Left hindlimb (tissue), 1 donor: Measurements from ENCODE around the gene SEMG1.

Source experiments
- DNase-seq: peaks from one replicate; pipeline ENCODE4 v3.0.0-alpha.2; 2018

The SEMG1 gene, protein sequence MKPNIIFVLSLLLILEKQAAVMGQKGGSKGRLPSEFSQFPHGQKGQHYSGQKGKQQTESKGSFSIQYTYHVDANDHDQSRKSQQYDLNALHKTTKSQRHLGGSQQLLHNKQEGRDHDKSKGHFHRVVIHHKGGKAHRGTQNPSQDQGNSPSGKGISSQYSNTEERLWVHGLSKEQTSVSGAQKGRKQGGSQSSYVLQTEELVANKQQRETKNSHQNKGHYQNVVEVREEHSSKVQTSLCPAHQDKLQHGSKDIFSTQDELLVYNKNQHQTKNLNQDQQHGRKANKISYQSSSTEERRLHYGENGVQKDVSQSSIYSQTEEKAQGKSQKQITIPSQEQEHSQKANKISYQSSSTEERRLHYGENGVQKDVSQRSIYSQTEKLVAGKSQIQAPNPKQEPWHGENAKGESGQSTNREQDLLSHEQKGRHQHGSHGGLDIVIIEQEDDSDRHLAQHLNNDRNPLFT

DNA sequence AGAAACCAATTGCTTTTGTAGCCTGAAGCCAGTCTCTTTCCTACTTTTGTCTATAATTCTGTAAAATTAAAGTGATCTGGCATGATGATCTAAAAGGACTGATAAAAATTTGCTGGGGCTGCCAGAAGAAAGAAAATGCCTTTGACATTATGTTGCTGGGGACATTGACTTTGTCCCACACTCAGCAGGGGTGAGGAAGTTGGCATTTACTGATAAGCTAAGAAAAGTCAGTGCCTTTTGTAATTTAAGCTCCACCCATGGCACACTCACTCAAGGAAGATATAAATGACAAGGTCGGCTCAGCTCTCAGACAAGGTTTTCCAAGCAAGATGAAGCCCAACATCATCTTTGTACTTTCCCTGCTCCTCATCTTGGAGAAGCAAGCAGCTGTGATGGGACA, at the start of gene SEMG1:
Gene SEMG1 (plus strand): TSS at position 309 of the 400 bp plus-strand sequence. CDS start 21 bp downstream, at position 330.
- no peak for DNase-seq

DNA sequence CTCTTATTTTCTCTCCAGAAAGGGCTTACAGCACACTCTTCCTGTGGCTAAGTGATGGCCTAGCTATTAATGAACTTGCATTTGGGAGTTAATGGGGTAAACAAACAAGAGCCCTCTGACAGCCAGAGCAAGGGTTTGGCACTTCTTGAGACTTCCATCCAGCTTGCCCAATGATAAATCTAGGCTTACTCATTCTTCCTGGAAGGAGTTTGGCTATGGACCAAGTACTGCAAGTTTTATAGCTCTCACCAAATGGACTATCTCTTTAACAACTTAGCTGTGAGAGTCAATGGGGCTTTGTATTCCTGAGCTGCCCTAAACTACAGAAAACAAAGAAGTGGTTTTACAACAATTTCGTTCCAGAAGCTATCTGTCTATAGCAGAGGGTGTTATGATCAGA, 48.9 kb upstream of the SEMG1 start:
- no peak for DNase-seq

DNA sequence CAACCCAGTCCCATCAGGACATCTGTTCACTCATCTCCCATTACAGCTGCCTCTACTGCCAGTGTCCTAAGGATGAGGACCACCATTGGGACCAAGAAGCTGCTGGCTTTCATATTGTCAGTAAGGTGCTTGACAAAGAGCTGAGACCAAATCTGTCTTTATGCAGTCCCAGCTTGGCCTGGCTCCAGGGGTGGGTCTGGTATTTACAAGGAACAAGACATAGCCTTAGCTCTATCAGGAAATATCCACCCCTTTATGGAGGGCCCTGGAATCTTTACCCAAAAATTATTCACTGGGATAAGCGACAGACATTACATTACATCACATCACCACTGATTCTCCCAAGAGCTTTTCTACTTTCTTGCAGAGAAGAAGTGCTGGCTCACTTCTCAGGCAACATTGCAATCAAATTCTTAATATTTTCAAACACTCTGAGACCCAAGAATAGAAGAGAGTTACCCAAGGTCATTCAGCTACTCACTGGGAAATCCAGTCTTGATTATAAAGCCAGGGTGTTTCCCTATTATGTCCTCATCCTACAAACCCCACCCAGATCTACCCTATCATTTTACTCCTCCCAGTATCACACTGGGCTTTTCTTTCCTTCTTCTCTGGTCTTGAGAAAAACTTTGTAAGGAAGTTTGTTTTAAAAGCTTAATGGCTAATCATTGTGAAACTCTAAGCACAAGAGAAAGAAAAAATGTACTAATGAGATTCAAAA, 43.6 kb upstream of the SEMG1 start:
- no peak for DNase-seq

DNA sequence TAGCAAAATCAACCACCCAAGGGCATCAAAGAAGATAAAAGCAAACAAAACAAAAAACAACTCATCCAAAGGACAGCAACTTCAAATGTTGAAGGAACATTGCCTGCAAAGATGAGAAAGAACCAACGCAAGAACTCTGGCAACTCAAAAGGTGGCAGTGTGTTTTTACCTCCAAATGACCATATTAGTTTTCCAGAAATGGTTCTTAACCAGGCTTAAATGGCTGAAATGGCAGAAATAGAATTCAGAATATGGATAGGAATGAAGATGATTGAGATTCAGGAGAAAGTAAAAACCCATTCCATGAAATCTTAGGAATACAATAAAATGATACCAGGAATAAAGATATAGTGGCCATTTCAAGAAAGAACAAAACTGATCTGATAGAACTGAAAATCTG, 41.9 kb upstream of the SEMG1 start:
- DNase-seq = no peak

DNA sequence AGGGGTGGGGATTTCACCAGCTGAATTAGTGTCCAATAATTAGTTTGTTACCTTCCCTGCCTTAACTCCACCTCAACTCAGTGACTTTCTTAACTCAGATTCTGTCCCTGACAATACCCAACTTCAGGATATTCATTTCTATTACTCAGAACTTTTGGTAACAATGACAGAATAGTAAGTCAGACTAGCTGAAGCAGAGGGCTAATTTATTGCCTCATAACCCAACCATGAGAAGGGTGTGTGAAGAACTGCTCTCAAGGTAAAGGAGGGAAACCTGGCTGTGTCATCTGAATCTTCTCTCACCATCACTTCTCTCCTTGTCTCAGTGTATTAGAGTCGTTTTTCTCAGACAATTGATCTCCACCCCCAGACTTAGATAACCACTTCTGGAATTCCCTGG, 33.3 kb upstream of the SEMG1 start:
- DNase-seq = no peak

DNA sequence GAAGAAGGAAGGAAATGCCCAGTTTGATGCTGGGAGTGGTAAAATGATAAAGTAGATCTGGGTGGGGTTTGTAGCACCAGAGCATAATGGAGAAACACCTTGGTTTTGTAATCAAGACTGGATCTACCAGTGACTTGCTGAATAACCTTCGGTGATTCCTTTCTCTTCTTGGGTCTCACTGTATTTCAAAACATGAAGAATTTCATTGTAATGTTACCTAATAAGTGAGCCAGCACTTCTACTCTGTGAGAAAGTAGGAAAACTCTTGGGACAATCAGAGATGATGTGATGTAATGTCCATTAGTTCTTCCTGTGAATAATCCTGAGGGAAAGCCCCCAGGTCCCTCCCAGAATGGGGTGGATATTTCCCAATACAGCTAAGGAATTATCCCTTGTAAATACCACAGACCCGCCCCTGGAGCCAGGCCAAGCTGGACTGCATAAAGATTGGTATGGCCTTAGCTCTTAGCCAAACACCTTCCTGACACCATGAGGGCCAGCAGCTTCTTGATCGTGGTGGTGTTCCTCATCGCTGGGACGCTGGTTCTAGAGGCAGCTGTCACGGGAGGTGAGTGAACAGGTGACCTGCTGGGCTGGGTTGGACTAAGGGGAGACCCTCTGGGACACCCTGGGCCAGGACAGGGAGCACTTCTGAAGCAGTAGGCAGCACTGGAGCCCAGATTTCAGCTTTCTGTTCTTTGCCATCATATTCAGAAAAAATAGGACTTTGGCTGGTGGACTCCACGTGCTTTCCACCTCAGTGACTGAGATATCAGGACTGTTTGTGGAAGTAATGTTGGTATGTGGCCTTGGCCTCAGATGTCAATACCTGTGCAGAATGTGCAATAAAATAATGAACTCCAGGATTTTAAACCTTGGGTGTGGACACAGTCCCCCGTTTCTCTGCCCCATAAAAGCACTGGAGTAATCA, 32.1 kb upstream of the SEMG1 start, which contains the start of gene PI3:
Gene PI3 (plus strand): TSS at position 469 of the 931 bp plus-strand sequence. CDS start 21 bp downstream, at position 490.
- DNase-seq = no peak

DNA sequence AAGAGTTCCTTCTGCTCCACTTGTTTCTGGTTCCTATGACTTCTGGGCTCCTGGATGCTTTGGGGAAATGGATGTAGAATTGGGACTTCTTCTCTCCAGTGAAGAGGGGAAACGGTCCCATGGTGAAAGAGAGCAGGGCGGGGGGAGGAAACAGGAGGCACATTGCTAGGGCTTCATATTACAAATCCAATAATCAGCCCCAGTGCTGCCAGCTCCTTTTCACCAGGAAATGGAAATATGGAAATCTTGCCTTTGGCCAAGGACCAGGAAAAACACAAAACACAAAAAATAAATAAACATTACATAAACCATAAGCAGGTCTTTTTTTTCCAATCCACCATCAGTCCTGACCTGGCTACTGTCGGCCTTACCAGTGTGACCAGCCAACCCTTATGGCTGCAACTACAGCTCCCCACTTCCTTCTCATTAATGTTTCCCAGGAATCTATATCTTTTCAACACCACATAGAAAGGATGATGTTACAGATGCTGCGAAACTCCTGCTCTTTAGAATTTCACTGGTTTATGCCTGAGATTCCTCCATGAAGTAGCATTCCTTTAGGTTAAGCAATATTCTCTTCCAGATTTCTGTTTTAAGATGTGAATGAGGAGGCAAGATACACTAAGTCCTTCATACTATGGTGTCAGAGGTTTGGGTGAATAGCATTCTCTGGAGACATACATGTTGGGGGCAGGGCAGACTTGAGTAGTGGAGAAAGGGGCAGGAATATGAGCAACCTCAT, 30.1 kb upstream of the SEMG1 start:
- DNase-seq = no peak

DNA sequence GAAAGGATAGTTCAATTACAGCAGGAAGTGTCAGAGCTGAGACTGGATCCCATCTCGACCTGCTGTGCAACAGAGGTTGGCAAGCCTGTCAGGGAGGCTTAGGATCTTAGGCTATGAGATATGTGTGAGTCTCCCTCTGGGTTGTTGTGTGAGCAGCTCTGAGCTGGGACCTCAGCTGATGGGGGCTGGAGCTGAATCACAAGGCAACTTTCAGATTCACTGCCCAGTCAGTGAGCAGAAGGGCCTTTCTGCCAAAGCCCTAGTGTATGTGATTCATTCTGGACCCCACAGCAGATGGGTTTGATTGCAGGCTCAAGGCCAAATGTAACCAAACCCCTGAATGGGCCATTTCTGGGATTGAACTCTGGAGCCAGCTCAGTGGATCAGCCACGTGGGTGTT, 27.7 kb upstream of the SEMG1 start:
- DNase-seq = no peak

DNA sequence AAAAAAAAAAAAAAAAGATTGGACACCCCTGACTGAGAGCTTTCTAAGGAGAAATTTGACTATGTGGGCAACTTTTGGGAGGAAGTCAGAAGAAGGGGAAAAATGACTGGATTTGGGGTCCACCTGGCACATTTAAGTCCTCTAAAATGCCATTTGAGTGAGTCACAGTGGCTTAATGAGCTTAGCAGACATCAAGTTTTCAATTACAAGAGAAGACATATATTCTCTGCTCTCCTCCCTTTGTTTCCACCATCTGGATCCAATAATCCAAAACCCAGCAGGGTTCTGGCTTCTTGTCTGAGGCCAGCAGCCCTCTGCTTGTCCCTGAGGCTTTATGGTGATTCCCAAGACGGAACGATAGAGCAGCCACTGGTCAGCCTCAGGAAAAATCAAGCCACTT, 25.2 kb upstream of the SEMG1 start:
- no peak for DNase-seq

DNA sequence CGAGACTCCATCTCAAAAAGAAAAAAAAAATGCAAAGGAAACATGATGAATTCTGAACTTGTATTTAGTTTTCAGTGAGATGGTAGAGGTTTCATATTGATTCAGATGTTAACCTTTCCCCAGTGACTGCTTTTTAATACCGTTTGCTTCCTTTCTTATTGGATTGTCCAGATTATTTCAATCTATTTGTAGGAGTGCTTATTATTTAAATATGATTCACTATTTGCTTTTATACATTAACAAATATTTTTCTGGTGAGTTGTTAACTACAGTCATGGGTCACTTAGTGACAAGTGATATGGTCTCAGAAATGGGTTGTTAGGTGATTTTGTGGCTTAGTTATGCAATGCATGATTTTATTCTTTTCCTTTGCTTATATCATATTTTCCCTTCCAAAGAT, 23.7 kb upstream of the SEMG1 start:
- DNase-seq = no peak

DNA sequence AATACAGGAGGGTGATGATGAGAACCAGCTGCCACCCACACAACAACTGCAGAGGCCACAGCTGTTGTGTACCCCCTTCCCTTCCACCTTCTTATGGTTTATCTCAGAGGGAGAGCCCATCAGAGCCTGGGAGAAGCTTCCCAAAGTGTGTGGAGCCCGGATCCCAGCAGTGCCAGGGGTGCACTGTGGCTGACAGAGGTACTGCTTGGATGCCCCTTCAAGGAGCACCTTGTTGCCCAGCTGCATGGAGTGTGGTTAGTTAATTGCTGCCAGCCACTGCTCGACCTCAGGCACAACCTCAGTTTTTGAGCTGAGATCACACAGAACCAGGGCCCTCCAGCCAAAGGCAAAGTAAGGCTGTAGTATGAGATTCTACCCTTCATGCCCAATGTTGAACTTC, 19.1 kb upstream of the SEMG1 start:
- DNase-seq = no peak

DNA sequence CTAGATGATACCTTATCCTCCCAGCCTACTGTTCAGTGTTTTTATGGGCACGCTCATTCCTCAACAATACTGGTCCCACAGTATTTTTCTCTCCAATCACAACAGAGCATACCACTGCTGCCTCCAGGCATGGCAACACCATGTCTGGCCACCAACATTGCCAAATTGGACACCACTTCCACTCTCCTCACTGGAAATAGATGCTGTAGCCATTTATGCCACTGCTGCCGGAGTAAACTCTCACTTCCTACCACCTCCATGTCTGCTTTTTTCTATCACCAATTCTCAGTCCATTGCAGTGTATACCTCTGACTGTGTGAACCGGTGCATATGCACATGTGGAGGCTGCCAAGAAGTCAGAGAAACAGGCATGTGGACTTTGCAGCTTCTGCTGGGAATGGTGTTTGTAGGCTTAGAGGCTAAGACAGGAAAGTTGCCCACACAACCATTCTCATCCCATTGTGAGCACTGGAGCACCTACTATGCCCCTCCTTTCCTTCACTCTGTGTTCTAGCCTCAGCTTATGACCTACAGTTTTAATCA, 17.7 kb upstream of the SEMG1 start:
- DNase-seq = no peak

DNA sequence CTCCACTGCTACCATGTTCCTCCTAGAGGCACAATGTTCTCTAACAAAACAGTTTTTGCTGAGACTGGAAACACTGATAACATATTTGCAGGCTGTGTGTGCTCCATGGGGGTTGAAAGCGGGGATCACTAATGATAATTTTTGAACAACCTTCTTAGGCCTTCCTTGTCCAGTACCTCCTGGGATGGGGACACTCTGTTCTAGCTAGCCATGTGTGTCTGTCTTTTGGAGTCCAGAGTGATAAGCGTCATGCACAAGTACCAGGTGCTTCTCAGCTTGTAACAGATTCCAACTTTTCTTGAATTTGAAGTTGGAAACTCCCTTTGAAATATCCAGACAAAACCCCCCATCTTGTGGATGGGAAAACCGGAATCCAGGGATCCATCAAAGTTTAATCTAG, 17.0 kb upstream of the SEMG1 start:
- no peak for DNase-seq

DNA sequence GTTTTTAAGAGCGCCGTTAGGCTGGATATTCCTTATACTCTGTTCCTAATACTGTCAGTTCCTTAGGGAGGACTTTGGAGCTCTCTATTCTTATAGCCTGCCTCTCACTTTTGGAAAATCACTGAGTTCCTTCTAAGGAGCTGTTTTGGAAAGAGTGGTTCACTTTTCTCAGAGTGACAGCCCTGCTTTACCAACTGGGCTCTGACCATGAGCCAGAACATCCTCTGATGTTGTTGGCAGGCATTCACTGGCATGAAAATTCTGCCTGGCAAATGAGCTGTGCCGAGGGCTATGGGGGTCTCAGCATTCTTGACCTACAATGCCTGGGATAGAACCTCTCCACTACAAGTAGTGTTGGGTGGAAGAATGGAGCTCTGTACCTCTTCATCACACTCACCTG, 14.9 kb upstream of the SEMG1 start:
- no peak for DNase-seq

DNA sequence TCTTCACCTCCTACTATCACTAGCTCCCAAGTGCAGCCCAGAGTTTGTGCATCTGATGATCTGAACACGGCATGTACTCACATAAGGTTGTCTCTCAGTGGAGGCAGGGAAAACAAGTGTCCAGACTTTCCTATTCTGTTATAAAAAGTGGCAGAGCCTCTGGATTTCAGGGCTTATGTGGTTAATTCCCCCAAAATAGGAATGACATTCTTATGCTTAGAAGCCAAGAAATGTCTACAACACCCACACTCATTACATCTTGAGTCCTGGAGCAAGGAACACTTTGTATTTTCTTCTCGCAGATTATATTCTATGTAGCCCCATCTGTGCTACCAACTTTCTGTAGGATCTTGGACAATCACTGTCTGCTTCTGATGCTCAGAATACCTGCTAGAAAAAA, 13.5 kb upstream of the SEMG1 start:
- DNase-seq = no peak

DNA sequence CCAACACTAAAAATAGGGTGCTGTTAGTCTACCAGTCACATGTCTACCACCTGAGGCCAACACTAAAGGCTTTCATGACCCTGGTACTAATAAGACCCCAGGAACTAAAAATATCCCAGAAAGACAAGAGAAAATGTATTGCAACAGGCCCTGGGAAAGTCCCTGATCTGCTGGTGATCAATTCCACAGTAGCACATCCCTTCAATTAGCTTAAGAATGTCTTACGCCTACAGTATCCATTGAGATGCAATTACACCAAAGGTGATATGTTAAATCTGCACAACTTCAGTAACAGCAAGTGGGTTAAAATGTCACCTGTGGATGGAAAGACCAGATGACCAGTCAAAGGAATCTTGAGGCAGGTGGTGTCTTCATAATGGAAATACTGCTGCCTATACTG, 3.1 kb downstream of the SEMG1 start:
- DNase-seq = no peak

DNA sequence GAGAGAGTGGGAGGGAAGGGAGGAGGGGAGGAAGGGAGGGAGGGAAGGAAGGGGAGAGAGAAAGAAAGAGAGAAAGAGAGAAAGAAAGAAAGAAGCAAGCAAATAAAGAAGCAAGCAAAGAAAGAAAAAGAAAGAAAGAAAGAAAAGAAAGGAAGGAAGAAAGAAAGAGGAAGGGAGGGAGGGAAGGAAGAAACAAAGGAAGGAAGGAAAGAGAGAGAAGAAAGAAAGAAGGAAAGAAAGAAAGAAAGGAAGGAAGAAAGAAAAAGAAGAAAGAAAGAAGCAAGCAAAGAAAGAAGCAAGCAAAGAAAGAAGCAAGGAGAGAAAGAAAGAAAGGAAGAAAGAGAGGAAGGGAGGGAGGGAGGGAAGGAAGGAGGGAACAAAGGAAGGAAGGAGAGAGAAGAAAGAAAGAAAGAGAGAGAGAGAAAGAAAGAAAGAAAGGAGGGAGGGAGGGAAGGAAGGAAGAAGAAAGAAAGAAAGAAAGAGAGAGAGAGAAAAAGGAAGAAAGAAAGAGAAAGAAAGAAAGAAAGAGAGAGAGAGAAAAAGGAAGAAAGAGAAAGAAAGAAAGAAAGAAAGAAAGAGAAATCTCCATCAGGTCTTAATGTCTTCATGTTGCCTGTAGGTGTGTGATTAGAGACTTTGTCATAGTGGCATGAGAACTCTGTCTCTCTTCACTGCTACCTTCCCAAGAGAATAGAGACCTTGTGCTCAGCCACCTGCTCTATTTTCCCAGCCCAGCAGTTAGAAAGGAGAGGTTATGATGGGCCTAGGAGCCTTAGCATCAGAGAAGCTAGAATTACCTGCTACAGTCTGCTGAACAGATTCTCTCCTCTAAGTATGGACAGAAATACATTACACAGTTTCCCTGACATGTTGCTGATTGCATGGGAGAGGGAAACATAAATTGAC, 5.0 kb downstream of the SEMG1 start:
- no peak for DNase-seq

DNA sequence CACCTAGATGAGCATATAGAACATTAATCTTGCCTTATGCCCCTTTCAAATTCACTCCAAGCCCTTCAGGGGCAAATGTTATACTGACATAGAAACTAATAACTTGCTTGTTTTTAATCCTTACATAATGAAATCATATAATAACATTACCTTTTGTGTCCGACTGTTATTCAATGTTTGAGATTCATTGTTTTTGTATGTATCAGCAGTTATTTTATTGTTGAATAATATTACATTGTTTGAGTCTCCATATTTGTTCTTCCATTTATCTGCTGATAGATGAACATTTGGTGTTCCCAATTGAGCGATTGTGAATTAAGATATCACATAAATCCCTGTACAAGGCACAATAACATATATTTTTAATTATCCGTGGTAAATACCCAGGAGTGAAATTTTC, 6.0 kb downstream of the SEMG1 start:
- DNase-seq = no peak

DNA sequence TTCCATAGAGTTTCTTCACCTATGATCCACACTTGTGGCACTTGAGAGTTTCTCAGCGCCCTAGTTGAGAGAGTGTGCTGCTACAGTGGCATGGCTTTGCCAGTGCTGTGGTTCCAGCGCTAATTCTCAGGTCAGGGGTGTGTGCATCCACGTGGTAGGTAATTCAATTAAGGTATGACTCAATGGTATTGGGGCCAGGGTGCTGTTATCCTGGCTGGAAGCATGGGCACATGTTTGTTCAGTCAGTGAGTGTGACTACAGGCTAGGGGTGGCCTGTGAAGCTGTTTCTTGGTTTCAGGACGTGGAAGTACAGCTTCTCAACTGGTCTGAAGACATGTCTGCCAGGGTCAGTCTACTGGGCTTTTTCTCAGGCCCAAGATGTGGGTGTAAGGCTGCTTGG, 11.3 kb downstream of the SEMG1 start:
- no peak for DNase-seq

DNA sequence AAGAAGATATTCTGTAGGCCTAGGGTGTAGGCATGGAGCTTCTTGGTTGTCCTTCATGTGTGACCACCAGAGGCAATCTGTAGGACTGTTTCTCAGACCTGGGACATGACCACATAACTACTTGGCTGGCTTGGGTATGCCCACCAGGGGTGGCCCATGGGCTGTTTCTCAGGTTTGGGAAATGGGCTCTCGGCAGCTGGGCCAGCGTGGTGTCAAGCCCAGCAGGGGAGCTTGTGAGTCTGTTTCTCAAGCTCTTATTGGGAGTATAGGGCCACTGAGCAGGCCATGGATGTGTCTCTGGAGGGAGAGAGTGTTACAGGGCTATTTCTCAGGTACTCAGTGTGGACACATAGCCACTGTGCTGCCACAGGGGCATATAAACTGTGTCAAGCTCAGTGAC, 11.8 kb downstream of the SEMG1 start:
- no peak for DNase-seq

DNA sequence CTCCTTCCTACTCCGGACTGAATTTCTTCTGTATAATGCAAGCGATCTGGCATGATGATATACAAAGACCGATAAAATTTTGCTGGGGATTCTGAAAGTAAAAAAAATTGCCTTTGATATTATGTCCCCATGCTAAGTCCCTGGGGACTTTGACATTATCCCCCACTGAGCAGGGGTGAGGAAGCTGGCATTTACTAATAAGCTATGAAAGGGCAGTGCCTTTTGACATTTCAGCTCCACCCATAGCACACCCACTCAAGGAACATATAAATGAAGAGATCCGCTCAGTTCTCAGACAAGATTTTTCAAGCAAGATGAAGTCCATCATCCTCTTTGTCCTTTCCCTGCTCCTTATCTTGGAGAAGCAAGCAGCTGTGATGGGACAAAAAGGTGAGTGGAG, 14.2 kb downstream of the SEMG1 start, which contains the start of gene SEMG2:
Gene SEMG2 (plus strand): TSS at position 298 of the 400 bp plus-strand sequence. CDS start 17 bp downstream, at position 315.
- no peak for DNase-seq
